ENCODE measurements around the gene ROCK2.

The ROCK2 gene

GRCh38 chr2:11224887-11225286 lies 119.5 kb downstream of the ROCK2 start:
- DNase-seq, result no peak

GRCh38 chr2:11222845-11223244 lies 121.6 kb downstream of the ROCK2 start:
- no peak for DNase-seq

GRCh38 chr2:11220445-11220844 lies 124.0 kb downstream of the ROCK2 start:
- DNase-seq, result no peak

- DNase-seq, result no peak
Observed at GRCh38 chr2:11215407-11215806, 129.0 kb downstream of the ROCK2 start.

- DNase-seq, result no peak
Observed at GRCh38 chr2:11214770-11215169, 129.7 kb downstream of the ROCK2 start.

- no peak for DNase-seq
Observed at GRCh38 chr2:11213975-11214374, 130.5 kb downstream of the ROCK2 start.

GRCh38 chr2:11213090-11213638 lies 131.3 kb downstream of the ROCK2 start:
- no peak for DNase-seq

GRCh38 chr2:11212645-11213044 lies 131.8 kb downstream of the ROCK2 start:
- DNase-seq, result no peak

- no peak for DNase-seq
Observed at GRCh38 chr2:11208083-11208482, 136.4 kb downstream of the ROCK2 start.

- DNase-seq, result no peak
Observed at GRCh38 chr2:11203480-11203879, 141.0 kb downstream of the ROCK2 start.

GRCh38 chr2:11201969-11202368 lies 142.5 kb downstream of the ROCK2 start:
- DNase-seq, result no peak

GRCh38 chr2:11200651-11201050 lies 143.8 kb downstream of the ROCK2 start:
- no peak for DNase-seq

- DNase-seq, result no peak
Observed at GRCh38 chr2:11196246-11196645, 148.2 kb downstream of the ROCK2 start.

- no peak for DNase-seq
Observed at GRCh38 chr2:11187731-11188130, 156.7 kb downstream of the ROCK2 start.

- DNase-seq, result no peak
Observed at GRCh38 chr2:11187083-11187619, 157.3 kb downstream of the ROCK2 start.

GRCh38 chr2:11186145-11186544 lies 158.3 kb downstream of the ROCK2 start:
- no peak for DNase-seq

- no peak for DNase-seq
Observed at GRCh38 chr2:11182951-11183350, 161.5 kb downstream of the ROCK2 start.

- DNase-seq, result no peak
Observed at GRCh38 chr2:11180653-11181052, 163.8 kb downstream of the ROCK2 start.

- no peak for DNase-seq
Observed at GRCh38 chr2:11179899-11180298, 164.5 kb downstream of the ROCK2 start.

- no peak for DNase-seq
Observed at GRCh38 chr2:11179196-11179595, 165.2 kb downstream of the ROCK2 start.

- DNase-seq, result no peak
Observed at GRCh38 chr2:11177871-11178690, 166.4 kb downstream of the ROCK2 start.

GRCh38 chr2:11175293-11175795 lies 169.1 kb downstream of the ROCK2 start:
- no peak for DNase-seq

GRCh38 chr2:11174222-11174621 lies 170.2 kb downstream of the ROCK2 start:
- no peak for DNase-seq

GRCh38 chr2:11169333-11169732 lies 175.1 kb downstream of the ROCK2 start:
- no peak for DNase-seq
